Activated naive CD8-positive, alpha-beta T cell treated with anti-CD3 and anti-CD28 coated beads, Interleukin-2, amount 50 U/mL, for 24 hours (primary cell): ENCODE results near the gene PLPP7.

ENCODE experiments used
- ATAC-seq: fragments of 150-1000 bp; cut with Tn5 transposase; one replicate; pipeline ENCODE4 v1.10.0; 2021
- DNase-seq: peaks from one replicate; pipeline ENCODE4 v3.0.0; 2021
- H3K27ac Mint-ChIP-seq: one replicate; pipeline ENCODE4 v1.8.0; 2021; ENCODE audit warnings: mild to moderate bottlenecking, mixed read lengths
- H3K27me3 Mint-ChIP-seq: one replicate; pipeline ENCODE4 v1.8.0; 2021; ENCODE audit warnings: mixed read lengths
- H3K36me3 Mint-ChIP-seq: one replicate; pipeline ENCODE4 v1.8.0; 2021; ENCODE audit warnings: low read depth, mixed read lengths
- H3K4me1 Mint-ChIP-seq: one replicate; pipeline ENCODE4 v1.8.0; 2021; ENCODE audit warnings: mixed read lengths
- H3K4me3 Mint-ChIP-seq: one replicate; pipeline ENCODE4 v1.8.0; 2021; ENCODE audit warnings: mild to moderate bottlenecking, moderate library complexity, mixed read lengths
- H3K9me3 Mint-ChIP-seq: one replicate; pipeline ENCODE4 v1.8.0; 2021; ENCODE audit warnings: mixed read lengths

PLPP7 gene

GRCh38 chr9:131282688-131283422 lies 6.7 kb upstream of the PLPP7 start:
- ATAC-seq (no peak), DNase-seq (no peak)
- no peaks in the 10 kb centered on the region for H3K36me3 Mint-ChIP-seq
- H3K27me3 Mint-ChIP-seq, result peaks cover 9% of the 10 kb centered on the region
- no peak overlapping the region for H3K4me3 Mint-ChIP-seq
- H3K4me1 Mint-ChIP-seq, result peaks cover 24% of the 10 kb centered on the region
- H3K27ac Mint-ChIP-seq, result no peak overlapping the region
- no peaks in the 10 kb centered on the region for H3K9me3 Mint-ChIP-seq

GRCh38 chr9:131284856-131285255 lies 4.7 kb upstream of the PLPP7 start:
- no peaks in the 10 kb centered on the region for H3K36me3 Mint-ChIP-seq
- H3K27ac Mint-ChIP-seq, result no peak overlapping the region
- no peak overlapping the region for H3K4me3 Mint-ChIP-seq
- H3K27me3 Mint-ChIP-seq, result peaks cover 9% of the 10 kb centered on the region
- peaks cover 12% of the 10 kb centered on the region for H3K4me1 Mint-ChIP-seq
- ATAC-seq, result no peak
- H3K9me3 Mint-ChIP-seq, result no peaks in the 10 kb centered on the region
- DNase-seq, result no peak

- no peak for ATAC-seq
- Mint-ChIP-seq H3K36me3 (no peaks in the 10 kb centered on the region), H3K4me3 (no peak overlapping the region), H3K4me1 (peaks cover 3% of the 10 kb centered on the region), H3K9me3 (no peaks in the 10 kb centered on the region), H3K27ac (no peak overlapping the region), H3K27me3 (peaks cover 3% of the 10 kb centered on the region)
- DNase-seq, result no peak
These were observed 2.2 kb upstream of the PLPP7 start for GRCh38 chr9:131287359-131287758.

- H3K36me3 Mint-ChIP-seq, result no peaks in the 10 kb centered on the region
- no peaks in the 10 kb centered on the region for H3K9me3 Mint-ChIP-seq
- H3K4me3 Mint-ChIP-seq, result no peak overlapping the region
- no peak for ATAC-seq
- no peak for DNase-seq
- peaks cover 1% of the 10 kb centered on the region for H3K27me3 Mint-ChIP-seq
- H3K4me1 Mint-ChIP-seq, result peaks cover 1% of the 10 kb centered on the region
- H3K27ac Mint-ChIP-seq, result no peak overlapping the region
These were observed 1.3 kb upstream of the PLPP7 start for GRCh38 chr9:131288217-131288616.

GRCh38 chr9:131290036-131290766 lies 678 bp downstream of the PLPP7 start:
- no peak overlapping the region for H3K4me3 Mint-ChIP-seq
- ATAC-seq (no peak), DNase-seq (no peak)
- H3K9me3 Mint-ChIP-seq, result no peaks in the 10 kb centered on the region
- H3K27me3 Mint-ChIP-seq, result no peaks in the 10 kb centered on the region
- no peaks in the 10 kb centered on the region for H3K36me3 Mint-ChIP-seq
- H3K27ac Mint-ChIP-seq, result no peak overlapping the region
- H3K4me1 Mint-ChIP-seq, result no peaks in the 10 kb centered on the region

- Mint-ChIP-seq H3K27me3 (no peaks in the 10 kb centered on the region), H3K36me3 (no peaks in the 10 kb centered on the region), H3K27ac (no peak overlapping the region), H3K4me1 (no peaks in the 10 kb centered on the region), H3K4me3 (no peak overlapping the region), H3K9me3 (no peaks in the 10 kb centered on the region)
- no peak for ATAC-seq
- no peak for DNase-seq
These were observed 1.3 kb downstream of the PLPP7 start for GRCh38 chr9:131290767-131291370.

GRCh38 chr9:131291795-131292315 lies 2.3 kb downstream of the PLPP7 start:
- no peaks in the 10 kb centered on the region for H3K27me3 Mint-ChIP-seq
- no peaks in the 10 kb centered on the region for H3K4me1 Mint-ChIP-seq
- no peak overlapping the region for H3K27ac Mint-ChIP-seq
- H3K4me3 Mint-ChIP-seq, result no peak overlapping the region
- ATAC-seq (no peak), DNase-seq (no peak)
- no peaks in the 10 kb centered on the region for H3K9me3 Mint-ChIP-seq
- no peaks in the 10 kb centered on the region for H3K36me3 Mint-ChIP-seq

- Mint-ChIP-seq H3K36me3 (no peaks in the 10 kb centered on the region), H3K4me3 (no peak overlapping the region), H3K9me3 (no peaks in the 10 kb centered on the region), H3K4me1 (no peaks in the 10 kb centered on the region), H3K27ac (no peak overlapping the region), H3K27me3 (no peaks in the 10 kb centered on the region)
- ATAC-seq (no peak), DNase-seq (no peak)
These were observed 3.4 kb downstream of the PLPP7 start for GRCh38 chr9:131292937-131293336.

- no peaks in the 10 kb centered on the region for H3K4me1 Mint-ChIP-seq
- DNase-seq (no peak), ATAC-seq (no peak)
- H3K36me3 Mint-ChIP-seq, result no peaks in the 10 kb centered on the region
- no peak overlapping the region for H3K27ac Mint-ChIP-seq
- H3K27me3 Mint-ChIP-seq, result no peaks in the 10 kb centered on the region
- no peaks in the 10 kb centered on the region for H3K9me3 Mint-ChIP-seq
- H3K4me3 Mint-ChIP-seq, result no peak overlapping the region
These were observed 6.9 kb downstream of the PLPP7 start for GRCh38 chr9:131296460-131296859.

- ATAC-seq (peak; percentile 7), DNase-seq (no peak)
- Mint-ChIP-seq H3K4me1 (no peaks in the 10 kb centered on the region), H3K36me3 (no peaks in the 10 kb centered on the region), H3K4me3 (no peak overlapping the region), H3K9me3 (no peaks in the 10 kb centered on the region), H3K27ac (no peak overlapping the region), H3K27me3 (no peaks in the 10 kb centered on the region)
These were observed 7.5 kb downstream of the PLPP7 start for GRCh38 chr9:131296906-131297500.

- Mint-ChIP-seq H3K4me3 (no peak overlapping the region), H3K27me3 (no peaks in the 10 kb centered on the region), H3K36me3 (no peaks in the 10 kb centered on the region), H3K9me3 (no peaks in the 10 kb centered on the region), H3K4me1 (no peaks in the 10 kb centered on the region), H3K27ac (no peak overlapping the region)
- no peak for DNase-seq
- ATAC-seq, result no peak
These were observed 8.4 kb downstream of the PLPP7 start for GRCh38 chr9:131297903-131298302.

- ATAC-seq (no peak), DNase-seq (no peak)
- H3K27ac Mint-ChIP-seq, result no peak overlapping the region
- H3K27me3 Mint-ChIP-seq, result no peaks in the 10 kb centered on the region
- no peaks in the 10 kb centered on the region for H3K36me3 Mint-ChIP-seq
- no peak overlapping the region for H3K4me3 Mint-ChIP-seq
- no peaks in the 10 kb centered on the region for H3K9me3 Mint-ChIP-seq
- H3K4me1 Mint-ChIP-seq, result no peaks in the 10 kb centered on the region
These were observed 8.8 kb downstream of the PLPP7 start for GRCh38 chr9:131298341-131298740.

GRCh38 chr9:131298816-131299215 lies 9.3 kb downstream of the PLPP7 start:
- no peak overlapping the region for H3K4me3 Mint-ChIP-seq
- H3K27me3 Mint-ChIP-seq, result no peaks in the 10 kb centered on the region
- DNase-seq (no peak), ATAC-seq (no peak)
- no peaks in the 10 kb centered on the region for H3K4me1 Mint-ChIP-seq
- no peaks in the 10 kb centered on the region for H3K9me3 Mint-ChIP-seq
- no peak overlapping the region for H3K27ac Mint-ChIP-seq
- no peaks in the 10 kb centered on the region for H3K36me3 Mint-ChIP-seq

- Mint-ChIP-seq H3K4me1 (no peaks in the 10 kb centered on the region), H3K9me3 (no peaks in the 10 kb centered on the region), H3K27ac (no peak overlapping the region), H3K27me3 (no peaks in the 10 kb centered on the region), H3K36me3 (no peaks in the 10 kb centered on the region), H3K4me3 (no peak overlapping the region)
- ATAC-seq (no peak), DNase-seq (no peak)
These were observed 9.9 kb downstream of the PLPP7 start for GRCh38 chr9:131299346-131299960.
